ENCODE data around the gene BPGM.

- TF ChIP-seq CTCF (IDR thresholded peaks at IDR 0.05) (no peak), POLR2A (IDR thresholded peaks at IDR 0.05) (no peak)
These were observed 10.6 kb upstream of the BPGM start for GRCh38 chr7:134636008-134636449.

Measured in lower leg skin (tissue), 3 donors.